H1 (cell line): Measurements from ENCODE around the gene ANP32B. TPM values are rescaled to one million over a fixed set of nuclear protein-coding genes. Genes with fewer than 3 reads are reported as not detected.
"Not testable (repeated sequence)": the region's sequence is repeated elsewhere in the genome, so short reads cannot be mapped to it uniquely, and the experiment has no call there.

Source experiments
- CTCF ChIA-PET: fragments of 300-600 bp; sonication (Branson Sonifier 250); formaldehyde crosslinking; loops from one replicate; lab custom pipeline; 2021; ENCODE audit not compliant: partially characterized antibody; lab: Charles Lee
- POLR2A ChIA-PET: fragments of 300-600 bp; sonication (Branson Sonifier 250); formaldehyde crosslinking; loops from one replicate; lab custom pipeline; 2021; ENCODE audit warnings: inconsistent platforms; ENCODE audit not compliant: partially characterized antibody; lab: Charles Lee
- DNase-seq, 2 experiments: peaks; one replicate each; pipeline versions ENCODE4 v3.0.0 to v3.0.0-alpha.2; 2010 to 2022; ENCODE audit warnings: low spot score in 2 of 2, low read depth in 1 of 2, mixed read lengths in 1 of 2
- FAIRE-seq: peaks from 2 replicates; lab custom pipeline; 2011; peaks lifted over from hg19 to GRCh38; lab: Jason Lieb, UNC
- H2AFZ ChIP-seq: 2 replicates; pipeline ENCODE4 v1.8.1; 2012; ENCODE audit warnings: low read length, inconsistent platforms
- H2AK5ac ChIP-seq: 2 replicates; pipeline ENCODE4 v1.6.1; 2013; ENCODE audit warnings: low read depth, low read length
- H2BK120ac ChIP-seq: replicated peaks from 2 replicates; pipeline ENCODE3; 2013; ENCODE audit warnings: low read depth, low read length, inconsistent platforms
- H2BK12ac ChIP-seq: 2 replicates; pipeline ENCODE4 v1.6.1; 2013; ENCODE audit warnings: low read depth, low read length
- H2BK15ac ChIP-seq: 2 replicates; pipeline ENCODE4 v1.6.1; 2013; ENCODE audit warnings: low read length
- H2BK20ac ChIP-seq: 2 replicates; pipeline ENCODE4 v1.6.1; 2013; ENCODE audit warnings: low read length
- H2BK5ac ChIP-seq: 2 replicates; pipeline ENCODE4 v1.6.1; 2013; ENCODE audit warnings: low read depth, low read length
- H3K14ac ChIP-seq: 2 replicates; pipeline ENCODE4 v1.6.1; 2013; ENCODE audit warnings: inconsistent platforms; ENCODE audit not compliant: insufficient read length
- H3K18ac ChIP-seq: 2 replicates; pipeline ENCODE4 v1.6.1; 2013; ENCODE audit warnings: low read length; ENCODE audit errors: extremely low read depth
- H3K23ac ChIP-seq: 2 replicates; pipeline ENCODE4 v1.6.1; 2013; ENCODE audit warnings: inconsistent platforms; ENCODE audit not compliant: insufficient read length
- H3K23me2 ChIP-seq: 2 replicates; pipeline ENCODE4 v1.6.1; 2013; ENCODE audit warnings: low read depth, low read length
- H3K27ac ChIP-seq: 2 replicates; pipeline ENCODE4 v1.6.1; 2011; ENCODE audit warnings: low read depth, low read length, inconsistent platforms
- H3K27me3 ChIP-seq, 4 experiments: replicated peaks in 1 of 4; 1 replicate in 1 of 4; 2 replicates in 3 of 4; pipeline versions ENCODE4 v1.6.1 to v1.8.1; 2011 to 2013; ENCODE audit warnings: low read length in 3 of 4, mild to moderate bottlenecking in 3 of 4, inconsistent platforms in 2 of 4, mixed read lengths in 2 of 4, moderate library complexity in 1 of 4; ENCODE audit not compliant: control insufficient read depth in 3 of 4, insufficient read depth in 3 of 4; ENCODE audit errors: extremely low read depth in 1 of 4
- H3K36me3 ChIP-seq, 4 experiments: 2 replicates each; pipeline versions ENCODE4 v1.6.1 to v1.8.1; 2011 to 2013; ENCODE audit warnings: mild to moderate bottlenecking in 4 of 4, low read length in 3 of 4, moderate library complexity in 2 of 4, control low read depth in 1 of 4, inconsistent platforms in 1 of 4; ENCODE audit not compliant: insufficient read depth in 4 of 4, control insufficient read depth in 2 of 4
- H3K4ac ChIP-seq: replicated peaks from 2 replicates; pipeline ENCODE3; 2013; ENCODE audit warnings: low read length, low read depth, mixed read lengths, inconsistent platforms; ENCODE audit not compliant: insufficient read length
- H3K4me1 ChIP-seq, 4 experiments: replicated peaks in 1 of 4; 1 replicate in 1 of 4; 2 replicates in 3 of 4; pipeline versions ENCODE4 v1.6.1 to v1.8.1; 2011 to 2013; ENCODE audit warnings: low read length in 3 of 4, inconsistent platforms in 2 of 4, mixed read lengths in 1 of 4; ENCODE audit not compliant: insufficient read depth in 4 of 4, control insufficient read depth in 3 of 4
- H3K4me2 ChIP-seq, 2 experiments: 2 replicates each; pipeline versions ENCODE4 v1.6.1 to v1.8.1; 2011 to 2013; ENCODE audit warnings: low read depth in 2 of 2, low read length in 2 of 2, control low read depth in 1 of 2, inconsistent platforms in 1 of 2, mild to moderate bottlenecking in 1 of 2; ENCODE audit not compliant: insufficient read depth in 1 of 2
- H3K4me3 ChIP-seq, 4 experiments: fragments of 200-600, 300-600 bp in 1 of 4; sonication (generic), shearing (Covaris generic), sonication (Bioruptor Twin) in 1 of 4; 2 replicates each; pipeline versions ENCODE4 v1.5.1 to v1.8.1; 2011 to 2016; ENCODE audit warnings: low read length in 4 of 4, low read depth in 3 of 4, control low read depth in 2 of 4, inconsistent platforms in 2 of 4, mild to moderate bottlenecking in 2 of 4, mixed read lengths in 1 of 4, moderate library complexity in 1 of 4; ENCODE audit not compliant: insufficient read depth in 2 of 4; ENCODE audit errors: extremely low read depth in 1 of 4
- H3K56ac ChIP-seq: replicated peaks from 2 replicates; pipeline ENCODE3; 2013; ENCODE audit warnings: low read depth, mild to moderate bottlenecking, mixed read lengths, low read length, inconsistent platforms; ENCODE audit not compliant: insufficient read length
- H3K79me1 ChIP-seq: 2 replicates; pipeline ENCODE4 v1.6.1; 2013; ENCODE audit warnings: low read depth, low read length, control low read depth
- H3K79me2 ChIP-seq, 2 experiments: 2 replicates each; pipeline versions ENCODE4 v1.6.1 to v1.8.1; 2012 to 2013; ENCODE audit warnings: low read length in 2 of 2, mild to moderate bottlenecking in 2 of 2, inconsistent platforms in 1 of 2; ENCODE audit not compliant: insufficient read depth in 2 of 2, control insufficient read depth in 1 of 2
- H3K9ac ChIP-seq, 4 experiments: replicated peaks in 1 of 4; 1 replicate in 1 of 4; 2 replicates in 3 of 4; pipeline versions ENCODE4 v1.6.1 to v1.8.1; 2011 to 2013; ENCODE audit warnings: low read depth in 3 of 4, low read length in 3 of 4, control low read depth in 2 of 4, mild to moderate bottlenecking in 2 of 4, moderate library complexity in 2 of 4, inconsistent platforms in 1 of 4; ENCODE audit errors: extremely low read depth in 1 of 4
- H3K9me3 ChIP-seq, 2 experiments: 2 replicates each; pipeline versions ENCODE4 v1.6.1 to v1.8.1; 2012 to 2013; ENCODE audit warnings: mild to moderate bottlenecking in 2 of 2, moderate library complexity in 2 of 2, control low read depth in 1 of 2, inconsistent platforms in 1 of 2, low read depth in 1 of 2, low read length in 1 of 2, mixed read lengths in 1 of 2; ENCODE audit not compliant: insufficient read depth in 2 of 2
- H4K20me1 ChIP-seq, 2 experiments: replicated peaks in 1 of 2; 2 replicates each; pipeline versions ENCODE3 to v1.8.1; 2011 to 2013; ENCODE audit warnings: inconsistent platforms in 2 of 2, low read length in 2 of 2, mild to moderate bottlenecking in 1 of 2; ENCODE audit not compliant: insufficient read depth in 2 of 2, control insufficient read depth in 1 of 2
- H4K5ac ChIP-seq: 2 replicates; pipeline ENCODE4 v1.6.1; 2013; ENCODE audit warnings: low read length, low read depth, mixed read lengths, inconsistent platforms; ENCODE audit not compliant: insufficient read length
- H4K8ac ChIP-seq: 2 replicates; pipeline ENCODE4 v1.8.0; 2013; ENCODE audit warnings: mild to moderate bottlenecking, moderate library complexity, low read length, inconsistent platforms; ENCODE audit not compliant: insufficient read depth; ENCODE audit errors: extremely low read depth
- H4K91ac ChIP-seq: replicated peaks from 2 replicates; pipeline ENCODE3; 2013; ENCODE audit warnings: low read length, mixed read lengths, inconsistent platforms; ENCODE audit not compliant: insufficient read length
- WGBS, 2 experiments: shearing (Covaris generic) in 1 of 2; methylation state at CpG; one replicate each; pipeline versions ENCODE4 v1.1.6 to v1.1.7; 2013 to 2015; ENCODE audit warnings: low lambda C conversion rate in 2 of 2, mixed read lengths in 2 of 2, inconsistent platforms in 1 of 2, low coverage in 1 of 2, missing lambda C conversion rate in 1 of 2; ENCODE audit not compliant: insufficient replicate concordance in 2 of 2, insufficient coverage in 1 of 2, insufficient read length in 1 of 2; ENCODE audit errors: extremely low coverage in 1 of 2, missing lambda C conversion rate in 1 of 2; 5-methylcytosine and 5-hydroxymethylcytosine counted together
- polyA plus RNA-seq, 7 experiments: library from polyadenylated mRNA; depleted of rRNA in 3 of 7; stranded (reverse) in 5 of 7; unstranded in 2 of 7; fragments of >200 nt in 5 of 7; fragments of 200-250 nt in 2 of 7; gene quantifications; 1 replicate in 5 of 7; 2 replicates in 1 of 7; 4 replicates in 1 of 7; pipeline versions ENCODE4 v1.2.1 to v1.2.3, GENCODE V29; 2011 to 2013; ENCODE audit warnings: missing spikeins in 2 of 7, mixed read lengths in 2 of 7
- total RNA-seq: library from RNA; stranded (reverse); fragmentation: NEBNext Ultra II Directional; extraction: Animal tissue kit (Norgen Biotek cat#: 25700); gene quantifications from 2 replicates; pipeline ENCODE4 v1.2.1, GENCODE V29; 2021

Gene ANP32B
- total and polyA plus RNA-seq, 2 of the 8 experiments (the other 6 are each of a cell fraction or from before 2014, with no cell fraction given) = 7.6 to 88.1 TPM

- H4K91ac ChIP-seq, FAIRE-seq, H3K18ac ChIP-seq, H2BK120ac ChIP-seq, H2BK15ac ChIP-seq, H4K5ac ChIP-seq, H2BK12ac ChIP-seq, H3K14ac ChIP-seq, H2BK20ac ChIP-seq, DNase-seq, H3K4me2 ChIP-seq, H3K56ac ChIP-seq, H2AFZ ChIP-seq, H3K9ac ChIP-seq, H3K4ac ChIP-seq, H3K4me1 ChIP-seq, H2BK5ac ChIP-seq, H3K23ac ChIP-seq, H3K23me2 ChIP-seq, H3K4me3 ChIP-seq, H3K9me3 ChIP-seq, H4K8ac ChIP-seq, H4K20me1 ChIP-seq, H2AK5ac ChIP-seq, H3K79me1 ChIP-seq, H3K27ac ChIP-seq, H3K79me2 ChIP-seq, H3K27me3 ChIP-seq: not testable (repeated sequence)
- ChIA-PET CTCF (interaction anchor here (1.1 to 1.9 kb wide), 8 partner anchors 8 to 25 kb away, joined by 3 to 7 read pairs (median 4); no protein-coding TSS in a partner anchor), POLR2A (interaction anchor here (1.2 kb wide), 1 partner anchor 10 kb away, joined by 3 read pairs; no protein-coding TSS in a partner anchor)
- WGBS, 2 experiments = 75% methylated on average over 5 of the region's 5 CpGs; no CpG with 5 or more reads in 1 of the 2 experiments
- H3K36me3 ChIP-seq = peaks cover 0 to 17% (median 5%) of the 10 kb centered on the region in 4 experiments; a peak in 5 of 8 replicates
Measured at GRCh38 chr9:98019869-98020268, 36.7 kb downstream of the ANP32B start.
